Bone marrow (tissue), 2 donors: Measurements from ENCODE around the gene EXOC7.

Source experiments
- DNase-seq, 2 donors: peaks; one replicate each; lab custom pipeline; 2025; lab: John Stamatoyannopoulos, UW

The EXOC7 gene

DNA sequence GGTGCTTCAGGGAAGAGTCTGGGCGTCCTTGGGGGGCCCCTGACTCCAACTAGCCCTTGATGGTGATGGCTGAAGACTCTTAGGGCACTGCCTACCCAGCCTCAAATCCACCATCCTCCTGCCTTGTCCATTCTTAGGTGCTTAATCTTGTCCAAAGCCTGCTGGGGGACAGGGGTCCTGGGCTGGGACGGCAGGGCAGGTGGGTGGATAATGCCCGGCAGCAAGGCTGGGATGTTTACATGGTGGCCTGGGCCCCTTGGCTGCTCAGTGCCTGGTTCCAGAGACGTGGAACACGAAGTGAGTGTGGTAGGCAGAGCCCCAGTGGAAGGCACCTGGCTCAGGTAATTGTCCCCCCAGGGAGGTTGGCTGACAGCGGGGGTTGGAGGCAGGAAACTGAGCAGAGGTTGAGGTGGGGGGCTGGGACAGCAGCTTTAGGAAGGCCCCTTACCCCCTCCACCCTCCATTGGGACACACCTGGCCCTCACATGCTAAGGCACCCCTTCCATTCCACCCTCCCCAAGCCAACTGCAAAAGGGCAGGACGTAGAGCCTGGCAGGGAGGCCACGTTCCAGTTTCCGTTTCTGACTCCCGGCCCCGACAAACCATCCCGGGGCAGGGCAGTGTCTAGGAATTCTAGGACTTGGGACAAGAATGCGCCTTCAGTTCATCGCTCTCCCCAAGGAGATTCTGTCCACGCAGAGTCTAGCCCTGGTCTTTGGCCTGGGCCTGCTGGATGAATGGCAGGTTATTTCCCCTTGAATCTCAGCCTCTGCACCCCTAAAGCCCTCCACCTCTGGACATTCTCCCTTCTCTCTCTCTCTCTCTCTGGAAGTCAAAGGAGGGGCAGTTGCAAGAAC, 35.5 kb upstream of the EXOC7 start:
- no peak for DNase-seq

- no peak for DNase-seq
These were observed 34.8 kb upstream of the EXOC7 start for GRCh38 chr17:76138234-76138895.

- no peak for DNase-seq
These were observed 34.0 kb upstream of the EXOC7 start for GRCh38 chr17:76137351-76138233.

DNA sequence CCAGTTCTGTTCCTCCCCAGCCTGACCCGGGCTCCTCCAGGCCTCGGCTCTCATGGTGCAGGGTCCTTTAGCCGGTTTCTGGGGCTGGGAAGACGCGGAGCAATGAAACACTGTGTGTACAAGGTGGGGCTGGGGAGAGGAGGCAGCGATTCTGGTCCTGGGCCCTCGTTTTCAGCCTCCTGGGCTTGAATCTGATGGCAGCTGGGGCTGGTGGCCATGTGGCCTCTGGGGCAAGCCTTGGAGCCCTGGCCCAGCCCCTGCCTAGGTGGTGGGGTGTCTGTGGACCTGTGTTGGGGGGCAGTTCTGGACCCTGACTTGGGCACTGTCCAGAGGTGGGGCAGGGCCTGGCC, 33.4 kb upstream of the EXOC7 start:
- no peak for DNase-seq

DNA sequence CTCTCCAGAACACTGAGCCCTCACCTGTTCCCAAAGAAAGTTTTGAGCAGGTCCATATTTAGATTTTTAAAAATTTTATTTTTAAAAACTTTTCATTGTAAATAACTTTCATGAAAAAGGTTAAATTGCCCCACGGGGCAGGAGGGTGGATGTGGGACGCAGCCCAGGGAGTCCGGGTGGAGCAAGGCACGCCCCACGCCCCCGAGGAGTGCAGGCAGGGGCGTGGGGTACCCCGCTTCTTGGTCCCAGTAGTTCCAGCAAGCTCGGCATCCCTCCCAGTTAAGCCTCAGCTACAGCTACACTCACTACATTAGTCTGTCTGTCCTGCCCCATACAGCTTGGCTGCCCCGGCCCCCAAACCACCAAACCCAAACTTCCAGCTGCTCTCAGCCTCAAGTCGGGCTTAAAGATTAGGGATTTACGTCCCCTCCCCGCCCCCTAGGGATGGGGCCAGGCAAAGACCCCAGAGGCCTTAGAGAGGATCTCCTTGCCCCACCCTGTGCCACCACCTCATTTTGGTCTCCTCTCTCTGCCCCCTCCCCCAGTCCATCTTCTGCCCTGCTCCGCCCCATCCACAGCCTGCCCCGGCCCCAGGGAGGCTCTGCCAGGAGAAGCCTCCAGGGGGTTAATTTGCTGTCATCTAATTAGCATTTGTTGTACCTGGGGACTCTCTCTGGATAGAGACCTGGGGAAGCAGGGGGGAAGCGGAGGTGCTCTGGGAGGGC, 32.9 kb upstream of the EXOC7 start:
- DNase-seq: no peak

GRCh38 chr17:76135810-76136188, 32.2 kb upstream of the EXOC7 start:
- no peak for DNase-seq

DNA sequence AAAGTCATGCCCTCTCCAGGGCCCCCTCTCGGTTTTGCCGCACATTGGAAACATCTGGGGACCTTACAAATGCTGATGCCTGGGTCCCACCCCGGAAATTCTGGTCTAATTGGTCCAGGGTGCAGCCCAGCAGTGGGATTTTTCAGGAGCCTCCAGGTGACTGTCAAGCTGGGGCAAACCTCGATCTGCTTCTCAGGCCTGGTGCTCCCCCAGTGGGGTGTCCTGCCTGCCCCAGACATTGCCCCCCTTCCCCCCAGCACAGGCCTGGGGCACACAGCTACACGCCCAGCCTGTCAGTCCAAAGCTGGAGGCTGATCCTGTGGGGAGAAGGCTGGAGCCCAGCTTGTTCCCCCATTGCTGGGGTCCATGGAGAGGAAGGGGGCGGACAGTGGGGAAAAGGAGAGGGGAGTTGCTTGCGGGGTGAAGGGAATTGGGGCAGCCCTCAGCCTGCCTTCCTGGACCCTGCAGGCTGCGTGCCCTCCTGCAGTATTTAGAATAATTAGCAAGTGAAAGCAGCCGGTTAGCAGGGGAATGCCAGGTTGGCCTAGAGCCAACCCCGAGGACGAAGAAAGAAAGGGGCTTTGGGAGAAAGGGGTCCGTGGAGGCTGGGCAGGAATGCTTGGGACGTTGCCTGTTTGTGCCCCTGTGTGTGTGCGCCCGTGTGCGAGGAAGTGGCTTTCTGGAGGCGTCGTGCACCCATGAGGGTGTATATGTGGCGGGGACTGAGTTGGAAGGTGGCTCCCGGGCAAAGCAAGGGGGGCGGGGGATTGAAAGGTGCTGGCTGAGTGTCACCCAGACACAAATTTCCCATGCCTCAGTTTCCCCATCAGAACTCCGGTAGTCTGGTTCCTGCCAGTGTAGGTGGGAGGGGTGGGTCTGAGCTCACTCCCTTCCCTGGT, 31.6 kb upstream of the EXOC7 start:
- DNase-seq: no peak

GRCh38 chr17:76132574-76133338, 29.2 kb upstream of the EXOC7 start:
- DNase-seq: no peak

DNA sequence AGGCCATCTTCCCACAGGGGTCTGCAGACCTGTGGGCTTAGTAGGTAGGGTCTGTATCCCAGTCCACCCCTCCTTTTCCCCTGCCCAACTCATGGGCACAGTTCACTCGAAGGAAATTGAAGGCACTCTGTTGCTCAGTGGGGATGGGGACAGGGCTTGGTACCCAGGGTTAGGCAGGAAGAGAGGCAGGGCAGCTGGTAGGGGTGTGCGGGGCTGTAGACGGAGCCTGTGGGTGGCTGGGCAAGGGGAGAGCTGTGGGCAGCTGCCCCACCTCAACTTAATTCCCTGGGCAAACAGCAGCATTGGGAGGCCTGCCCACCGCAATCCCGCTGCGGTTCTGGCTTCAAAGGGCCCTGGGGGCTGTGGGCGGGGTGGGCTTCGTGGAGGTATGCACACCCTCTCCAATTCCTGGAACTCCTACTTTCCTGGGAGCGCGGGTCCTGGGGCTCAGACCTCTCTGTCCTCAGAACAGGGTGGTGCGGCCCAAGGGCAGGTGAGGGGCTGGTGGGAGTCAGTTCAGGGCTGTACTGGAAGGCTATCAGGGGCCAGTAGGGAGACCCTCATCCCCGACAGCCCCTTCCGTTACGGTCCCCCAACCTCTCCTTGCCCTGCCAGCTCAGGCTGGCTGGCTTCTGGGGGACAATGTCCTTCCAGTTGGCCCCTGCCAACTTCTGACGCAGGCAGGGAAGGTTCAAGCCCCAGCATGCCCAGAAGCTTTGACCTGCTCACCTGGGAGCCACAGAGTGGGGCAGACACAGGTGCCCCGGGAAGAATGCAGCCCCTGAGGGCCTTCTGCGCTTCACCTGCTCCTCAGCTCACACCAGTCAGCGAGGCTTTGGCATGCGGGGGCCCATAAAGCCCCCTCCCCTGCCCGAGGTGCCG, 28.3 kb upstream of the EXOC7 start:
- DNase-seq: no peak

DNA sequence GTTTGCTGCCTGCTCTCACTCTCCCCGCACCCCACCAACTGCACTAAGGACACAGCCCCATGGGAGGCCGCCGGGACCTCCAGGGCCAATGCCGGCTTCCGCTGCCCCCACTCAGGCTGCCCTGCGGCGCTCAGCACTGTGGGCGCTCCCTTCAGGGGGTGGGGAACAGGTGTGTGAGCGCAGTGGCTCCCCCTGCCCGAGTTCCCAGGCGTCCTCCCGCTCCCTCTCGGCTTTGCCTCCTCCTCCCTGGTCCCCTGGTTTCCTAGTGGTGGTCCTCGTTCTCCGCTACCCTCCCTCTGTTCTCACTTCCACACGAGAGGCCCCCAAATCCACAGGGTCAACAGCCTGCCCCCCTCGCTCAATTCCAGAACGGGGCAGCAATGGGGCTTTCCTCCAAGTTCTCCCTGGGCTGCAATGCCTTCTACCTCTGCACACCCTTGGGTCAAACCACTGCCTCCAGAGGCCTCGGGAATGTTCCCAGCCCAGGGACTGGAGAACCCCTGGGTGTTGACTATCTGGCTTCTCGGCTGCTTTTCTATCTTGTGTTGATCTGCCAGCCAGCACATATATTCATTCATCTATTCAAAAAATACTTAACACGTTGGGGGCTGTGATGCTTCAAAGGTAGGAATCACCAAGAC, 27.6 kb upstream of the EXOC7 start:
- no peak for DNase-seq

DNA sequence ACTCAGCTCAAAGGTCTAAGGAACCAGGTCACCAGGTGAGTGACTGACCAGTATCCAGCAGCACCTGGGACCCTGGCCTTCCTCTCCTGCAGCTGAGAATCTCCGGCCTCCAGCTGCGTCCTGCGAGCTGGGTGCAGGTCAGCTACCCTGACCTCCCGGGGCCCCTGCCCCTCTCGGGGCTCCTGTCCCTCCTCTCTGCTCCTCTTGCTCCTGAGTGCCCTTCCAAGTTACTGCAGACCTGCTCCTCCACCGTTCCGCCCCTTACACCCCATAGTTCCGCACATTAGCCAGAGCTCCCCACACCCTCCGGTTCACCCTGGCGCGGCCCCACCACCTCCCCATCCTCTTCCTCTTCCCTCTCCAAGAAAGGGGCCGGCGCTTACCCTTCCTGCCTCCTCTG, 26.9 kb upstream of the EXOC7 start:
- no peak for DNase-seq

DNA sequence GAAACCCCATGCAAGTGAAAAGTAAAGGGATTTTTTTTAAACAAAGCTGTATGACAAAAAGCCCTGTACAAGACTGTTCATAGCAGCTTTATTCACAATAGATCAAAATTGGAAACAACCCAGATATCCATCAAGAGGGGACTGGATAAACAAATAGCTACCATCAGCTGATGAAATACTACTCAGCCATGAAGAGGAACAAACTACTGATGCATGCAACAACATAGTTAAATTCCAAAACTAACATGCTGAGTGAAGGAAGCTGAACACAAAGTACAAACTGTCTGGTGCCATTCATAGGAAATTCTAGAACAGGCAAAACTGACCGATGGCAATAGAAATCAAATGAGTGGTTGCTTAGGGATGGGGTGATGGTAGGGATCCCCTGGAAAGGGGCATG, 22.3 kb upstream of the EXOC7 start:
- DNase-seq: no peak

GRCh38 chr17:76125391-76125675, 21.7 kb upstream of the EXOC7 start:
- DNase-seq: no peak

DNA sequence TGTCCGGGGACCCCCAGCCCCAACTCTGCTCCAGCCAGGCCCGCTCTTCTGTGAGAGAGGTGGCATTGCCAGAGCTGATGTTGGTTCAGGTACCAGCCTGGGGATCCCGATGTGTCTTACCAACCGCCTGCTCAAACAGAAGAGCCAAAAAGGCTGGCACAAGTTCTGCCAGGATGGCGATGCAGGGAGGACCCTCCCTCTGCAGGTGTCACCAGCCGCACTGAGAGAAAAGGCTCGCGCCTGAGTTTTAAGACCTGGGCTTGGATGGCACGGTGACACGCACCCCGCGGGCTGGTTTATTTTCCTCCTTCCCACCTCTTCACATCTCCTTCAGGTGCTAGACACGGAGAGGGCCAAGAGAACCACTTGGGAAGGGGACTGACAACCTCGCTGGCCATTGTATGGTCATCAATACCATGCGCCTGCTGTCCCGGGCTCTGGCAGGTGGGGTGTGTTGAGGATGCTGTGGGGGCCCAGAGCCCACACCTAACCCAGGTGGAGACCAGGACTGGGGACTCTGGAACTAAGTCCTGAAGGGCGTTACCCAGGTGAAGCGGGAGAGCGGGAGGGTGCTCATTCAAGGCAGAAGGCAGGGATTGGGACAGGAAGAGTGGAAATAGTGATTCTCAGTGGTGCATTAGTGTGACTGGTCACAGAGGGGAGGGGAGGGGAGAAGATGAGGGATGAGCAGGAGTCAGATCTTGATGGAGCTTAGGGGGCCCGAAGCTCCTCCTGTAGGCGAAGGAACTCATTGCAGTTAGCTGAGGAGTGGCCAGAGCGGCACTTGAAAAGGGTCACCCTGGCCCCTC, 21.2 kb upstream of the EXOC7 start:
- no peak for DNase-seq

GRCh38 chr17:76123749-76124581, 20.4 kb upstream of the EXOC7 start:
- no peak for DNase-seq

GRCh38 chr17:76123191-76123499, 19.6 kb upstream of the EXOC7 start:
- no peak for DNase-seq

DNA sequence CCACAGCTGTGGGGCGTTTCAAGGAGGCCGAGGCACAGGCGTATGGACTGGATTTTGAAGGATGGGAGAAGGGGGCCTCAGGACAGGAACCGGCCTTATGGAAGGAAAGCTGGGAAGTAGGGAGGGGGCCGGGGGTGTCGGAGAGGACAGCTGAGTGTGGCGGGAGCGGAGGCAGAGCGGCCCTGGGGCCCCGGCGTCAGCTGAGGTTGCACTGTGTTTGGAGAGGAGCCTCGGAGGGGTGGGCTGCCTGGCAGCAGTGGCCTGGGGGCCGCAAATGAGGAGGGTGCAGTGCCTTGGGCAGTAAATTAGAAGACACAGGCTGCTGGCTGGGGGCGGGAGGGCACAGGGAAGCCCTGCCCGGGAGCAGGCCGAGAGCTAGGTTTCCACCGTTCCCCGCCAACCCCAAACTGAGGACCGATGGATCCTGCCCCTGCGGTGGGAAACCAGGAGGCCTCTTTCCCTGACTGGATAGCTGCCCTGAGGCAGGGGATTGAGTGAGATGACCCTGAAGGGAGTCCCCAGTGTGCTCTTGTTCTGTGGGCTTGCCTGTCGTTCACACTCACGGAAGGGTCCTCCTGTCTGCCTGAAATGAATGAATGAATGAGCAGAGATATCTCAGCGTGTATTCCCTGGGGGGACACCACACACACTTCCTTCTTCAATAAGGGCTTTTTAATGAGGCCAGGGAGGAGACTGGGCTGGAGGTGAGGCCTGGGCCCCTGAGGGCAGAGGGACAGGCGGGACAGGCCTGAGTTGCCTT, 19.0 kb upstream of the EXOC7 start:
- DNase-seq: no peak
